ENCODE measurements around the gene CREB5.
"Not testable (repeated sequence)": the region's sequence is repeated elsewhere in the genome, so short reads cannot be mapped to it uniquely, and the experiment has no call there.

The CREB5 gene

GRCh38 chr7:28547115-28547514, 134.8 kb downstream of the CREB5 start:
- Histone ChIP-seq H3K36me3 (ENCODE audit: control insufficient read depth, insufficient read depth, low read length) (no peaks in the 10 kb centered on the region), H3K9me3 (ENCODE audit: control insufficient read depth, low read length) (peaks cover 8% of the 10 kb centered on the region), H3K27ac (ENCODE audit: low read depth, low read length, severe bottlenecking) (no peak overlapping the region), H3K4me1 (ENCODE audit: control insufficient read depth, insufficient read depth, low read length, poor library complexity, severe bottlenecking) (no peaks in the 10 kb centered on the region), H3K4me3 (ENCODE audit: extremely low read depth, insufficient read depth, low read length, poor library complexity, severe bottlenecking) (no peak overlapping the region)
- 100% methylated on average over 1 of the region's 3 CpGs; no CpG with 5 or more reads in 1 of the 2 experiments for WGBS, 2 experiments (ENCODE audit: insufficient coverage in 2 of 2)

- peaks cover 8% of the 10 kb centered on the region for H3K9me3 ChIP-seq (ENCODE audit: control insufficient read depth, low read length)
- H3K36me3 ChIP-seq (ENCODE audit: control insufficient read depth, insufficient read depth, low read length), result no peaks in the 10 kb centered on the region
- no peak overlapping the region for H3K27ac ChIP-seq (ENCODE audit: low read depth, low read length, severe bottlenecking)
- no peaks in the 10 kb centered on the region for H3K4me1 ChIP-seq (ENCODE audit: control insufficient read depth, insufficient read depth, low read length, poor library complexity, severe bottlenecking)
- no peak overlapping the region for H3K4me3 ChIP-seq (ENCODE audit: extremely low read depth, insufficient read depth, low read length, poor library complexity, severe bottlenecking)
- WGBS, 2 experiments (ENCODE audit: insufficient coverage in 2 of 2), result 100% methylated on average over 1 of the region's 5 CpGs
Observed at GRCh38 chr7:28548416-28548815, 136.1 kb downstream of the CREB5 start.

DNA sequence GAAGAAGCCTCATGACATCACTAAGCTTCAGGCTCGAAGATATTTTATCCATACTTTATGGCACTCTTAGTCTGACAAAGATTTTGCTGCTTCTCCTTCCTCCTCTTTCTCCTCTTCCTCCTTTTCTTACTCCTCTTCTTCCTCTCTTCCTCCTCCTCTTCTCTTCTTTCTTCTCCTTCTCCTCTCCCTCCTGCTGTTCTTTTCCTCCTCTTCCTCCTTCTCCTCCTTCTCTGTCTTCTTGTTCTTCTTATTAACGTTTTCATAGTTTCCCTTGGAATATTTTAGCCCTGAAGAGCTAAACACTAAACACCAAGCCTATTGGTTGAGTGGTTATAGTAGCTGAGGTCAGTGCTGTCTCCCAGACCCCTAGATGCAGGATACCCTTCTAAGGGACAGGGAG, 137.7 kb downstream of the CREB5 start:
- 86 to 90% methylated on average over 1 of the region's 2 CpGs for WGBS, 2 experiments (ENCODE audit: insufficient coverage in 2 of 2)
- Histone ChIP-seq H3K4me3 (ENCODE audit: extremely low read depth, insufficient read depth, low read length, poor library complexity, severe bottlenecking) (no peak overlapping the region), H3K36me3 (ENCODE audit: control insufficient read depth, insufficient read depth, low read length) (no peaks in the 10 kb centered on the region), H3K9me3 (ENCODE audit: control insufficient read depth, low read length) (peaks cover 8% of the 10 kb centered on the region), H3K27ac (ENCODE audit: low read depth, low read length, severe bottlenecking) (no peak overlapping the region), H3K4me1 (ENCODE audit: control insufficient read depth, insufficient read depth, low read length, poor library complexity, severe bottlenecking) (no peaks in the 10 kb centered on the region)

- H3K27ac ChIP-seq (ENCODE audit: low read depth, low read length, severe bottlenecking), result no peak overlapping the region
- 88 to 90% methylated on average over 3 to 4 of the region's 7 CpGs for WGBS, 2 experiments (ENCODE audit: insufficient coverage in 2 of 2)
- no peaks in the 10 kb centered on the region for H3K4me1 ChIP-seq (ENCODE audit: control insufficient read depth, insufficient read depth, low read length, poor library complexity, severe bottlenecking)
- H3K36me3 ChIP-seq (ENCODE audit: control insufficient read depth, insufficient read depth, low read length), result no peaks in the 10 kb centered on the region
- no peak overlapping the region for H3K4me3 ChIP-seq (ENCODE audit: extremely low read depth, insufficient read depth, low read length, poor library complexity, severe bottlenecking)
- H3K9me3 ChIP-seq (ENCODE audit: control insufficient read depth, low read length), result peaks cover 8% of the 10 kb centered on the region
Observed at GRCh38 chr7:28550580-28551186, 138.4 kb downstream of the CREB5 start.

DNA sequence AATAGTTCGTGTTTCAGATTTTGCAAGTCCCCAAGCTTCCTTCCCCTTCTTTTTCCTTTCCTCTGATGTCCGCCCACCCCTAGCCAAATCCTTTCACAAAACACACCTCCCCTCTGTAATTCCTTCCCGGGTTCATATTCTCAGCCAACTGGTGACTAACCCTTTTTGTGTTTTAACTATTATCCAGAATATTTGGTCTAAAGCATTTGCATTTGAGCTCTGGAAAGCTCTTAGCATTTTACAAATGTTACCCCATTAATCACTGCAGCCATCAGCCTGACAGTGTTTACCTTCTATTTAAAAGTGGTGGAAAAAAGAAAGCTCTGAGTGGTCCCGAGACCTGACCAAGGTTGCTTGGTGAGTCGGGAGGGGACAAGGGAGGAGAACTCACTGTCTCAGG, 139.0 kb downstream of the CREB5 start:
- Histone ChIP-seq H3K27ac (ENCODE audit: low read depth, low read length, severe bottlenecking) (no peak overlapping the region), H3K4me1 (ENCODE audit: control insufficient read depth, insufficient read depth, low read length, poor library complexity, severe bottlenecking) (no peaks in the 10 kb centered on the region), H3K36me3 (ENCODE audit: control insufficient read depth, insufficient read depth, low read length) (no peaks in the 10 kb centered on the region), H3K4me3 (ENCODE audit: extremely low read depth, insufficient read depth, low read length, poor library complexity, severe bottlenecking) (no peak overlapping the region), H3K9me3 (ENCODE audit: control insufficient read depth, low read length) (peaks cover 2% of the 10 kb centered on the region)
- WGBS, 2 experiments (ENCODE audit: insufficient coverage in 2 of 2), result 43 to 63% methylated on average over 2 to 4 of the region's 5 CpGs

DNA sequence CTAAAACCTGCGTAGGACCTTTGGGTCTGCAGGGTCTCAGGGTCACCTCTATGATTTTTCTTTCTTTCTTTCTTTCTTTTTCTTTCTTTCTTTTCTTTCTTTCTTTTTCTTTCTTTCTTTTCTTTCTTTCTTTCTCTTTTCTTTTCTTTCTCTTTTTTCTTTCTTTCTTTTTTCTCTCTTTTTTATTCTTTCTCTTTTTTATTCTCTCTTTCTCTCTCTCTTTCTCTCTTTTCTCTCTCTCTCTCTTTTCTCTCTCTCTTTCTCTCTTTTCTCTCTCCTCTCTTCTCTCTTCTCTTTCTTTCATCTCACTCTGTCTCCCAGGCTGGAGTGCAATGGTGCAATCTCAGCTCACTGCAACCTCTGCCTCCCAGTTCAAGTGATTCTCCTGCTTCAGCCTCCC, 139.4 kb downstream of the CREB5 start:
- not testable (repeated sequence) for H3K36me3 ChIP-seq (ENCODE audit: control insufficient read depth, insufficient read depth, low read length); H3K27ac ChIP-seq (ENCODE audit: low read depth, low read length, severe bottlenecking); H3K4me3 ChIP-seq (ENCODE audit: extremely low read depth, insufficient read depth, low read length, poor library complexity, severe bottlenecking); H3K9me3 ChIP-seq (ENCODE audit: control insufficient read depth, low read length); H3K4me1 ChIP-seq (ENCODE audit: control insufficient read depth, insufficient read depth, low read length, poor library complexity, severe bottlenecking)
- 75% methylated on average over 1 of the region's 1 CpG; no CpG with 5 or more reads in 1 of the 2 experiments for WGBS, 2 experiments (ENCODE audit: insufficient coverage in 2 of 2)

DNA sequence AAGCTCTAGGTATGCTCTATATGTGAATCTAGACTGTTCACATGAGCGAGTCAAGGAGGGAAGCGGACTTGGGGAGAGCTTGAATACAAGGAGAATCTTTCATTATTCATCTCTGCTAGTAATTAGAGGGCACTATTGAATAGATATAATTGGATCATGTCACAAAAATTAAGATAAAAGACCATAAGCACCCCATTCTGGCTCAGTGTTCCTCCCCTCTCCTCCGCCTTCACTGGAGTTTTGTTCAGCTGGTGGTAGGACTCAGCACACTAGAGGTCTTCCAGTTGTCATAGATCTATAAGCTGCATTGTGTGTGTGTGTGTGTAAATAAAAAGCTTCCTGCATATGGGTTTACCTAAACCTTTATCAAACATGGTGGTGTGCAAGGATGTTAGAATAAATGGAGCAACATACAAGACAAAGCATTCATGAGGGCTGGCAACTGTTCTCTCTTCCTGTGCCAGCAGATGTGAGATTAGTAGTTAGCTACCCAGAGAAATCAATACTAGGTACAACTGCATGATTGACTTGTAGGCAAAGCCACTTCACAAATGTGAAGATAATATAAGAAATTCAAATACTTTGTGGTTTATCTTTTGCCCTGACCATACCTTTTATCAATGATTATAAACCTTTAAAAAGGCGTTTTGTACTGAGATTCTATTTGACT, 142.6 kb downstream of the CREB5 start:
- H3K9me3 ChIP-seq (ENCODE audit: control insufficient read depth, low read length), result no peaks in the 10 kb centered on the region
- no peaks in the 10 kb centered on the region for H3K36me3 ChIP-seq (ENCODE audit: control insufficient read depth, insufficient read depth, low read length)
- no peak overlapping the region for H3K4me3 ChIP-seq (ENCODE audit: extremely low read depth, insufficient read depth, low read length, poor library complexity, severe bottlenecking)
- H3K27ac ChIP-seq (ENCODE audit: low read depth, low read length, severe bottlenecking), result no peak overlapping the region
- WGBS, 2 experiments (ENCODE audit: insufficient coverage in 2 of 2), result no CpG with 5 or more reads among the region's 4 CpGs
- H3K4me1 ChIP-seq (ENCODE audit: control insufficient read depth, insufficient read depth, low read length, poor library complexity, severe bottlenecking), result no peaks in the 10 kb centered on the region

DNA sequence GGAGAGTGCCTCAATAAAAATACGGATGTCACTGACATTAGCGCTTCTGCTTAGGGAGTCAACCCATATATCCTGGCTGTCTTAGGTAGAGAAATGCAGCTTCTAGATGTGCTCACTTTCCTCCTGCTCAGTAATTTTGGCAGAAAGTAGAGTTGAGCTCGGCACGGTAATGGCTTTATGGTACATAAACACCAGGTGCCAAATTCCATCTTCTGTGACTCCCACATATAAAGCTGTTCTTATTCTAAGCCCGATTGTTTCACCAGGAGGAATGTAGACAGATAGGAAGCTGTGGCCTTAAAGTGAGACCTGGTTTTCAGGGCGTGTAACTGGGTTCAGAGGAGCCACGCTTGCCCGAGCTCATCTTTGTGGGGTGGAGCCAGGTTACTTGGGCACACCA, 143.7 kb downstream of the CREB5 start:
- WGBS, 2 experiments (ENCODE audit: insufficient coverage in 2 of 2), result 91 to 94% methylated on average over 6 to 8 of the region's 8 CpGs
- Histone ChIP-seq H3K4me3 (ENCODE audit: extremely low read depth, insufficient read depth, low read length, poor library complexity, severe bottlenecking) (no peak overlapping the region), H3K4me1 (ENCODE audit: control insufficient read depth, insufficient read depth, low read length, poor library complexity, severe bottlenecking) (no peaks in the 10 kb centered on the region), H3K9me3 (ENCODE audit: control insufficient read depth, low read length) (no peaks in the 10 kb centered on the region), H3K36me3 (ENCODE audit: control insufficient read depth, insufficient read depth, low read length) (no peaks in the 10 kb centered on the region), H3K27ac (ENCODE audit: low read depth, low read length, severe bottlenecking) (no peak overlapping the region)

DNA sequence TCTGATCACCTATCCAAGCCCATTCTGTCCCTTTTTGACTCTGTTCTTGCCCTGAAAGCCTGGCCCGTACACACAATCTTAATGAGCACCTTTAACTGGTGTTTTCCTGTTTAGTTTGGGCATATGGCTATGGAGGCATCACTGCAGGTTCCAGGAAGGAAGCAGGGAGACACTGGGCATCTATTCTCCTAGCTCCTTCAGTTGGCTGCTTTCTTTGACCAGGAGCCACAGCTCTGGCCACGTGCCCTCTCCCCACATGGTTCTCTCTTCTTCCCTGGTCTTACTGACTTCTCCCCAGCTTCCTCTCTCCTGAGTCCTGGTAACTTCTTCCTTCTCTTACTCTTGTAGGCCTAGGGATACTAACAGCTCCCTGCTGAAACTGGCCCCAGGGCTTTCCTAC, 144.4 kb downstream of the CREB5 start:
- Histone ChIP-seq H3K36me3 (ENCODE audit: control insufficient read depth, insufficient read depth, low read length) (no peaks in the 10 kb centered on the region), H3K4me1 (ENCODE audit: control insufficient read depth, insufficient read depth, low read length, poor library complexity, severe bottlenecking) (no peaks in the 10 kb centered on the region), H3K4me3 (ENCODE audit: extremely low read depth, insufficient read depth, low read length, poor library complexity, severe bottlenecking) (no peak overlapping the region), H3K27ac (ENCODE audit: low read depth, low read length, severe bottlenecking) (no peak overlapping the region), H3K9me3 (ENCODE audit: control insufficient read depth, low read length) (no peaks in the 10 kb centered on the region)
- 89 to 94% methylated on average over 1 to 2 of the region's 2 CpGs for WGBS, 2 experiments (ENCODE audit: insufficient coverage in 2 of 2)

DNA sequence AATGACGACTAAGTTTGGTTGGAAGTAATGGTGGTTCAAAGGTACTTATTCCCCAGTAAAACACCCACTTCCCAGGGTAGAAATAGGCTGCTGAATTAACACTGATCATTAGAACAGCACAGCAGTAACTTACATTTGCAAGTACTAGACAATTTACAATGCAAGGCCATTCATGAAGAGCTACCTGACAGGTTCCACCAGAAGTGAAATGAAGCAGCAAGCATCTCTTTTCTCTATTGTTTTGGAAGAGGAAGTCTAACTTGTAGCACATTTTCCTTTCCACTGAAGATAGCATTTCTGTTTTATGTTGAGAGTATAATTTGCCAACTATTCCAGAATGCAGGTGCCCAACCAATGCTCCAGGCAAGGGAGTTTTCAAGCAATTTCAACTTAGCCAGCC, 145.9 kb downstream of the CREB5 start:
- Histone ChIP-seq H3K27ac (ENCODE audit: low read depth, low read length, severe bottlenecking) (no peak overlapping the region), H3K4me3 (ENCODE audit: extremely low read depth, insufficient read depth, low read length, poor library complexity, severe bottlenecking) (no peak overlapping the region), H3K4me1 (ENCODE audit: control insufficient read depth, insufficient read depth, low read length, poor library complexity, severe bottlenecking) (no peaks in the 10 kb centered on the region), H3K9me3 (ENCODE audit: control insufficient read depth, low read length) (no peaks in the 10 kb centered on the region), H3K36me3 (ENCODE audit: control insufficient read depth, insufficient read depth, low read length) (no peaks in the 10 kb centered on the region)
- no CpG with 5 or more reads among the region's 1 CpG for WGBS, 2 experiments (ENCODE audit: insufficient coverage in 2 of 2)

GRCh38 chr7:28560767-28561166, 148.4 kb downstream of the CREB5 start:
- Histone ChIP-seq H3K27ac (ENCODE audit: low read depth, low read length, severe bottlenecking) (no peak overlapping the region), H3K9me3 (ENCODE audit: control insufficient read depth, low read length) (no peaks in the 10 kb centered on the region), H3K36me3 (ENCODE audit: control insufficient read depth, insufficient read depth, low read length) (no peaks in the 10 kb centered on the region), H3K4me1 (ENCODE audit: control insufficient read depth, insufficient read depth, low read length, poor library complexity, severe bottlenecking) (no peaks in the 10 kb centered on the region), H3K4me3 (ENCODE audit: extremely low read depth, insufficient read depth, low read length, poor library complexity, severe bottlenecking) (no peak overlapping the region)
- WGBS, 2 experiments (ENCODE audit: insufficient coverage in 2 of 2), result no CpG with 5 or more reads among the region's 38 CpGs
